GM19467 (cell line): ENCODE results near the gene FUT3.

Experiments used
- ATAC-seq: cut with Tn5 transposase; IDR thresholded peaks from one replicate; pipeline ENCODE4 v1.9.1; 2021; ENCODE audit warnings: mild to moderate bottlenecking, moderate library complexity; ENCODE audit not compliant: unreplicated experiment

FUT3 gene

GRCh38 chr19:5804516-5805461, 46.5 kb downstream of the FUT3 start, which contains the start of gene NRTN:
NRTN (plus strand) TSS chr19:5805067; CDS start chr19:5824166, 19,099 bp downstream.
- no peak for ATAC-seq

GRCh38 chr19:5803752-5804515, 47.3 kb downstream of the FUT3 start:
- peak; percentile 75 for ATAC-seq

- no peak for ATAC-seq
Observed at GRCh38 chr19:5803441-5803751, 47.9 kb downstream of the FUT3 start.

- ATAC-seq = no peak
Observed at GRCh38 chr19:5801796-5802619, 49.2 kb downstream of the FUT3 start.

GRCh38 chr19:5800361-5801270, 50.6 kb downstream of the FUT3 start:
- no peak for ATAC-seq

GRCh38 chr19:5799247-5800241, 51.7 kb downstream of the FUT3 start:
- ATAC-seq = no peak

- no peak for ATAC-seq
Observed at GRCh38 chr19:5798244-5798643, 53.0 kb downstream of the FUT3 start.

- no peak for ATAC-seq
Observed at GRCh38 chr19:5795382-5795919, 55.8 kb downstream of the FUT3 start.

GRCh38 chr19:5793188-5793587, 58.1 kb downstream of the FUT3 start:
- no peak for ATAC-seq
